ENCODE measurements around the gene PHLPP1.
A peak's percentile ranks its signal among the peaks of the same experiment; 100 is the strongest.

The PHLPP1 gene

GRCh38 chr18:62982600-62983251 is 267.4 kb downstream of the PHLPP1 start:
- no peak for DNase-seq (ENCODE audit: low spot score)

- DNase-seq (ENCODE audit: low spot score): no peak
Measured at GRCh38 chr18:62984656-62985315, 269.4 kb downstream of the PHLPP1 start.

GRCh38 chr18:62986490-62986889 is 271.1 kb downstream of the PHLPP1 start:
- no peak for DNase-seq (ENCODE audit: low spot score)

- no peak for DNase-seq (ENCODE audit: low spot score)
Measured at GRCh38 chr18:62987055-62987830, 271.9 kb downstream of the PHLPP1 start.

GRCh38 chr18:62987859-62988258 is 272.5 kb downstream of the PHLPP1 start:
- DNase-seq (ENCODE audit: low spot score): no peak

- no peak for DNase-seq (ENCODE audit: low spot score)
Measured at GRCh38 chr18:62988471-62988870, 273.1 kb downstream of the PHLPP1 start.

- no peak for DNase-seq (ENCODE audit: low spot score)
Measured at GRCh38 chr18:62989195-62989594, 273.9 kb downstream of the PHLPP1 start.

- DNase-seq (ENCODE audit: low spot score): no peak
Measured at GRCh38 chr18:62990653-62991052, 275.3 kb downstream of the PHLPP1 start.

GRCh38 chr18:62991389-62991788 is 276.0 kb downstream of the PHLPP1 start:
- no peak for DNase-seq (ENCODE audit: low spot score)

GRCh38 chr18:62991959-62992358 is 276.6 kb downstream of the PHLPP1 start:
- DNase-seq (ENCODE audit: low spot score): no peak

GRCh38 chr18:62992877-62993365 is 277.6 kb downstream of the PHLPP1 start:
- DNase-seq (ENCODE audit: low spot score): no peak

GRCh38 chr18:62996566-62996965 is 281.2 kb downstream of the PHLPP1 start:
- no peak for DNase-seq (ENCODE audit: low spot score)

GRCh38 chr18:62997076-62997475 is 281.7 kb downstream of the PHLPP1 start:
- no peak for DNase-seq (ENCODE audit: low spot score)

- DNase-seq (ENCODE audit: low spot score): no peak
Measured at GRCh38 chr18:62998443-62998842, 283.1 kb downstream of the PHLPP1 start.

- peak; percentile 58 for DNase-seq (ENCODE audit: low spot score)
Measured at GRCh38 chr18:62999392-62999791, 284.1 kb downstream of the PHLPP1 start.

GRCh38 chr18:62999921-63000320 is 284.6 kb downstream of the PHLPP1 start:
- no peak for DNase-seq (ENCODE audit: low spot score)

- no peak for DNase-seq (ENCODE audit: low spot score)
Measured at GRCh38 chr18:63000839-63001238, 285.5 kb downstream of the PHLPP1 start.

GRCh38 chr18:63001861-63002260 is 286.5 kb downstream of the PHLPP1 start:
- DNase-seq (ENCODE audit: low spot score): no peak

GRCh38 chr18:63002305-63002704 is 287.0 kb downstream of the PHLPP1 start:
- DNase-seq (ENCODE audit: low spot score): no peak

- DNase-seq (ENCODE audit: low spot score): no peak
Measured at GRCh38 chr18:63002803-63003445, 287.6 kb downstream of the PHLPP1 start.

GRCh38 chr18:63003899-63004298 is 288.6 kb downstream of the PHLPP1 start:
- no peak for DNase-seq (ENCODE audit: low spot score)

- DNase-seq (ENCODE audit: low spot score): no peak
Measured at GRCh38 chr18:63004466-63005089, 289.2 kb downstream of the PHLPP1 start.

Data from globus pallidus (tissue), 1 donor.